GM12874 (cell line): ENCODE data around the gene PLB1.

Experiments used
- TF ChIP-seq, protein P1 (sequence below): IDR thresholded peaks from 2 replicates; pipeline ENCODE4 v1.5.1; 2011; ENCODE audit warnings: low read depth, mild to moderate bottlenecking, control low read depth, low read length, moderate library complexity; ENCODE audit not compliant: insufficient read depth

PLB1 gene

DNA sequence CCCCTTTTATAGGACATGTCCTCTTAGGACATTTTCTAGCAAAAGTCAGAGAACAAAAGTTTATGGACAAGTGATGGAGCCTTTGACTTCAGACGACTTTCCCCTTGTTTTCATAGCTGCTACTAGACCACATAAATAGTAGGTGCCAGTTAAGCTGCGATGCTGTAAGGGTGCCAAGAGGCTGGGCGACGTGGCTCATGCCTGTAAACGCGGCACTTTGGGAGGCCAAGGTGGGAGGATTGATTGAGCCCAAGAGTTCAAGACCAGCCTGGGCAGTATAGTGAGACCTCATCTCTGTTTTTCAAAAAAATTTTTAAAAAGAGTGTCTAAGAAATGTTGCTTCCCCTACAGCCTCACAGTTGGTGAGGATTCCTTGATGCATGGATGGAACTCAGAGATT lies 2.2 kb upstream of the PLB1 start:
- TF ChIP-seq, protein P1, sequence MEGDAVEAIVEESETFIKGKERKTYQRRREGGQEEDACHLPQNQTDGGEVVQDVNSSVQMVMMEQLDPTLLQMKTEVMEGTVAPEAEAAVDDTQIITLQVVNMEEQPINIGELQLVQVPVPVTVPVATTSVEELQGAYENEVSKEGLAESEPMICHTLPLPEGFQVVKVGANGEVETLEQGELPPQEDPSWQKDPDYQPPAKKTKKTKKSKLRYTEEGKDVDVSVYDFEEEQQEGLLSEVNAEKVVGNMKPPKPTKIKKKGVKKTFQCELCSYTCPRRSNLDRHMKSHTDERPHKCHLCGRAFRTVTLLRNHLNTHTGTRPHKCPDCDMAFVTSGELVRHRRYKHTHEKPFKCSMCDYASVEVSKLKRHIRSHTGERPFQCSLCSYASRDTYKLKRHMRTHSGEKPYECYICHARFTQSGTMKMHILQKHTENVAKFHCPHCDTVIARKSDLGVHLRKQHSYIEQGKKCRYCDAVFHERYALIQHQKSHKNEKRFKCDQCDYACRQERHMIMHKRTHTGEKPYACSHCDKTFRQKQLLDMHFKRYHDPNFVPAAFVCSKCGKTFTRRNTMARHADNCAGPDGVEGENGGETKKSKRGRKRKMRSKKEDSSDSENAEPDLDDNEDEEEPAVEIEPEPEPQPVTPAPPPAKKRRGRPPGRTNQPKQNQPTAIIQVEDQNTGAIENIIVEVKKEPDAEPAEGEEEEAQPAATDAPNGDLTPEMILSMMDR = no peak

DNA sequence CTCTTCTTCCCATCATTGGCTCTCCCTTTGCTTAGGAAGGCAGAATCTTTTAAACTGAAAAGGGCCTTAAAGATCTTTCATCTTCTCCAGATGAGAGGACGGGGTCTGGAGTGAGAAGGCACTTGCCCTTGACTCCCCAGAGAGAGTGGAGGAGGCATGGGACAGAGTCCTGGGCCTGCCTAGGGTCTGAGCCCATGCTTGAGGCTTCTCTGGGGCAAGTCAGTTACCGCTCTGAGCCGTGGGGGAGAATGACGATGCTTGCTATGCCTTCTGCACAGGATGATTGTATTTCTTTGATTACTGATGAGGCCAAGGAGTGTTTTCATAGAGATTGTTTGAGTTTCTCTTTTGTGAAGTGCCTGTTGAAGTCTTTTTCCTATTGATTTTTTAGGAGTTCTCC lies 921 bp downstream of the PLB1 start:
- TF ChIP-seq, protein P1 = no peak

DNA sequence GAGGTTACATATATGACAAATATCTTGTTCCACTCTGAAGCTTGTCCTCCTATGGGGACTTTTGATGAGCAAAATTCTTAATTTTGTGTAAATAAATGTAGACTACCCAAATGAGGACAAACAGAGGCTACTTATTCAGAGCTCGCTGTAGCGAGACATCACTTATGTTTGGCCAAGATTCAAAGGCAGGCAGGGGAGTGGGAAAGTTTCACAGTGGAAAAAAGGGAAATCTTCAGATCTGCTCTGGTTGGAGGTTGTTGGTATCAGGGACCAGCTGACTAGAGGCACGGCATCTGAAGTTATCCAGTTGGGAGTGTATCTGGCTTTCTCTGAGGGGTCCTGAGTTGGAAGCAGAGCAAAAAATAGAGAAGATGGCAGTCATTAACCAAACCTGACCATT lies 1.3 kb downstream of the PLB1 start:
- TF ChIP-seq, protein P1 = no peak

- TF ChIP-seq, protein P1 = no peak
These were observed 3.4 kb downstream of the PLB1 start for GRCh38 chr2:28499282-28499681.

DNA sequence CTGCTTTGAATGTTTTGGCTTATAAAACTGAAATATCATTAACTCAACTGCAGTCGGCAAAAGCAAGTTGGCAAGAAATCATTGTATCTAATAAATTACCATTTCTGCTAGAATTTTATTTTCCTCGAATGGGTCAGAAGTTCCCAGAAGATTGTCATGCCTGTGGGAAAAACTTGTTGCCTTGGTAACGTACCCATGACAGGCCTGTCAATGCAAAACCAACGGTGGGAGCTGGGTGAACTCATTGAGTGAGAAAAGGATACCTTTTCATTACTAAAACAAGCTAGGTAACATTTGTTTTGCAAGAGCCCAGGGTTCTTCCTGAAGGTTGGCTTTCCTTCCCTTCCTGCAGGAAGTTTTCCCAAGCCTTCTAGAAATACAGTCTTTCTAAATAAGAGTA lies 9.5 kb downstream of the PLB1 start:
- TF ChIP-seq, protein P1 = no peak

DNA sequence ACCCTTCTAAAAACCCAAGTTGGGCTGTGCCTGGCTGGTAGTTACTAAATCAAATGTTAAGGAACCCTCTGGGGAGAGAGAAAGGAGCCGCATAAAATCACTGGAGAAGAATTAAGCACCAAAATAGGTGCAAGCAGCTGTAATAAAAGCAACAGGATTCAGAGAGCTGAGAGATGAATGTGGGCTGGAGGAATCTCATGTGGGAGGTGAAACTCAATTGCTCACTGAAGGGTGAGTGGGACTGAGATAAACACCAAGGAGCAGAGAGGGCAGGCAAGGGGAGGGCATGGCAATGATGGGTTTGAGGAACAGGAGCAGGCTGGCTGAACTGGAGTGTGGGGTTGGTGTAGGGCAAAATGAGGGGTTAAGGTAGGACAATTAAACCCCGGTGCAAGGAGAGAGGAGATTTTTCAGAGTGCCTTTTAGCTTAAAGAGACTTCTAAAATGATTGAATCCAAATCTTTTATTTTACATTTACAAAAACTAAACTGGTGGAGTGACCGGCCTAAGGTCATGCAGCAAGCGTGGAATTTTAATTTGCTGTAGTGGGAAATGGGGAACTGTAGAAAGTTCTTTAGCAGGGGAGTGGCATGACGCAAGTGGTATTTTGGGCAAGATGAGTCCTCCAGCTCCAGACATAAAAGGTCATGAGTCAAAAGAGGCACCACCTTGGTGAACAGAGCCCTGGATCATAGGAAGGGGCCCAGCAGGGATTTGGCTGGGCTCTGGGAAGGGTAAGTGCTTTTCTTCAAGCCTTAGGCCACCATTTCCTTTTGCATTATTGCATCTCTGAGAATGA lies 10.5 kb downstream of the PLB1 start:
- TF ChIP-seq, protein P1 = no peak

- TF ChIP-seq, protein P1 = no peak
These were observed 12.2 kb downstream of the PLB1 start for GRCh38 chr2:28507796-28508764.
